Natural killer cell (primary cell): ENCODE results near the gene ELOF1. TPM values are rescaled to one million over a fixed set of nuclear protein-coding genes. Genes with fewer than 3 reads are reported as not detected.
"Not testable (repeated sequence)": the region's sequence is repeated elsewhere in the genome, so short reads cannot be mapped to it uniquely, and the experiment has no call there.

Experiments
- ATAC-seq, 3 donors: fragments of 150-1000 bp in 2 of 3; fragments of 200-7000 bp in 1 of 3; cut with Tn5 transposase; 1 replicate in 1 of 3; 2 replicates in 2 of 3; pipeline ENCODE4 v1.10.0; 2021; ENCODE audit warnings: mild to moderate bottlenecking in 2 of 3, moderate library complexity in 2 of 3
- DNase-seq, 2 donors: peaks; one replicate each; pipeline versions ENCODE4 v3.0.0 to v3.0.0-alpha.2; 2013 to 2021; ENCODE audit warnings: mixed read lengths in 1 of 2
- H3K27ac ChIP-seq: one replicate; pipeline ENCODE4 v1.5.1; 2013; ENCODE audit warnings: mild to moderate bottlenecking, low read length
- H3K27me3 ChIP-seq: one replicate; pipeline ENCODE4 v1.6.1; 2013; ENCODE audit warnings: low read length; ENCODE audit not compliant: control insufficient read depth, insufficient read depth
- H3K36me3 ChIP-seq: one replicate; pipeline ENCODE4 v1.6.1; 2013; ENCODE audit warnings: low read length; ENCODE audit not compliant: control insufficient read depth, insufficient read depth
- H3K4me1 ChIP-seq: one replicate; pipeline ENCODE4 v1.6.1; 2013; ENCODE audit warnings: low read length; ENCODE audit not compliant: control insufficient read depth, insufficient read depth
- H3K4me3 ChIP-seq: one replicate; pipeline ENCODE4 v1.5.1; 2013; ENCODE audit warnings: low read length
- H3K9me3 ChIP-seq: one replicate; pipeline ENCODE4 v1.6.1; 2013; ENCODE audit warnings: low read length; ENCODE audit not compliant: control insufficient read depth, insufficient read depth
- H3K27ac Mint-ChIP-seq, 2 donors: one replicate each; pipeline ENCODE4 v1.8.0; 2022; ENCODE audit warnings: mild to moderate bottlenecking in 2 of 2, mixed read lengths in 2 of 2, moderate library complexity in 1 of 2
- H3K27me3 Mint-ChIP-seq, 2 donors: one replicate each; pipeline ENCODE4 v1.8.0; 2022; ENCODE audit warnings: low read depth in 2 of 2, mixed read lengths in 2 of 2
- H3K36me3 Mint-ChIP-seq: one replicate; pipeline ENCODE4 v1.8.0; 2022; ENCODE audit warnings: mixed read lengths
- H3K4me1 Mint-ChIP-seq, 2 donors: one replicate each; pipeline ENCODE4 v1.8.0; 2022; ENCODE audit warnings: mixed read lengths in 2 of 2
- H3K4me3 Mint-ChIP-seq: one replicate; pipeline ENCODE4 v1.8.0; 2022; ENCODE audit warnings: mild to moderate bottlenecking, moderate library complexity, mixed read lengths
- H3K9me3 Mint-ChIP-seq, 2 donors: one replicate each; pipeline ENCODE4 v1.8.0; 2022; ENCODE audit warnings: mixed read lengths in 2 of 2
- CTCF ChIP-seq: fragments of 200-600 bp; IDR thresholded peaks from one replicate; pipeline ENCODE4 v1.8.0; 2022; ENCODE audit warnings: antibody characterized with exemption
- WGBS: methylation state at CpG from one replicate; pipeline ENCODE4 v1.1.7; 2013; ENCODE audit warnings: missing lambda C conversion rate; ENCODE audit not compliant: insufficient coverage; 5-methylcytosine and 5-hydroxymethylcytosine counted together
- intact Hi-C: fragments of 100-400 bp; cut with micrococcal nuclease; formaldehyde crosslinking; loops from one replicate; pipeline ENCODE4 v1.14.2; 2022
- total RNA-seq, 4 donors: library from RNA; stranded (reverse); fragments of 120-200 nt in 1 of 4; gene quantifications; one replicate each; pipeline versions ENCODE4 v1.2.3 to v1.2.4, GENCODE V29; 2013 to 2022

Gene ELOF1
- total RNA-seq, 3 donors from 2014 or later (not counting 1 experiment from before 2014, with no cell fraction given), result 46.4 to 54.2 (median 50.0) TPM

GRCh38 chr19:11574689-11575088 is 15.7 kb upstream of the ELOF1 start:
- peak overlapping the region; percentile 48 for H3K27ac ChIP-seq
- DNase-seq, result no peak
- no peak for TF ChIP-seq CTCF
- Mint-ChIP-seq H3K9me3 (no peaks in the 10 kb centered on the region), H3K36me3 (no peaks in the 10 kb centered on the region), H3K27me3 (no peaks in the 10 kb centered on the region), H3K27ac (no peak overlapping the region), H3K4me1 (peaks cover 0 to 6% of the 10 kb centered on the region in 2 donors), H3K4me3 (no peak overlapping the region)
- no peaks in the 10 kb centered on the region for H3K9me3 ChIP-seq
- H3K4me1 ChIP-seq, result peaks cover 34% of the 10 kb centered on the region
- intact Hi-C loops, result no loop called here
- WGBS, result 51% methylated on average over 9 of the region's 9 CpGs
- H3K27me3 ChIP-seq, result no peaks in the 10 kb centered on the region
- H3K36me3 ChIP-seq, result no peaks in the 10 kb centered on the region
- peak in 1 of 3 donors; percentile 27 for ATAC-seq
- no peak overlapping the region for H3K4me3 ChIP-seq

DNA sequence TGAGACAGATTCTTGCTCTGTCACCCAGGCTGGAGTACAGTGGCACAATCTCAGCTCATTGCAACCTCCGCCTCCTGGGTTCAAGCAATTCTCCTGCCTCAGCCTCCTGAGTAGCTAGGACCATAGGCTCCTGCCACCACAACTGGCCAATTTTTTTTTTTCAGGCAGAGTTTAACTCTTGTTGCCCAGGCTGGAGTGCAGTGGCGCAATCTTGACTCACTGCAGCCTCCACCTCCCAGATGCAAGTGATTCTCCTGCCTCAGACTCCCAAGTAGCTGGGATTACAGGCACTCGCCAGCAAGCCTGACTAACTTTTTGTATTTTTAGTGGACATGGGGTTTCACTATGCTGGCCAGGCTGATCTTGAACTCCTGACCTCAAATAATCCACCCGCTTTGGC is 14.7 kb upstream of the ELOF1 start:
- peaks cover 29% of the 10 kb centered on the region for H3K4me1 ChIP-seq
- H3K36me3 ChIP-seq, H3K27ac ChIP-seq, H3K27me3 ChIP-seq, H3K36me3 Mint-ChIP-seq, H3K27ac Mint-ChIP-seq, DNase-seq, H3K4me3 Mint-ChIP-seq, H3K27me3 Mint-ChIP-seq, ATAC-seq, H3K4me3 ChIP-seq, H3K4me1 Mint-ChIP-seq, intact Hi-C loops, H3K9me3 ChIP-seq, H3K9me3 Mint-ChIP-seq: not testable (repeated sequence)
- 85% methylated on average over 4 of the region's 4 CpGs for WGBS

DNA sequence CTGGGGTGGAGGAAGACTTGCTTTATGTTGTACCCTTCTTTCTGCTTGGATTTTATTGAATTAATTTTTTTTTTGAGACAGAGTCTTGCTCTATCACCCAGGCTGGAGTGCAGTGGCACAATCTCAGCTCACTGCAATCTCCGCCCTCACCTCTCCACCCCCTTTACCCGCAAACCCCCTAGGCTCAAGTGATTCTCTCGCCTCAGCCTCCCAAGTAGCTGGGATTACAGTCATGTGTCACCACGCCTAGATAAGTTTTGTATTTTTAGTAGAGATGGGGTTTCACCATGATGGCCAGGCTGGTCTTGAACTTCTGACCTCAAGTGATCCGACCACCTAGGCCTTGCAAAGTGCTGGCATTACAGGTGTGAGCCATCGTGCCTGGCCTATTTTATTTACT is 14.3 kb upstream of the ELOF1 start:
- WGBS, result 55% methylated on average over 6 of the region's 6 CpGs
- DNase-seq, ATAC-seq, H3K4me3 ChIP-seq, H3K27ac ChIP-seq, H3K27me3 ChIP-seq, H3K36me3 ChIP-seq, H3K9me3 ChIP-seq, H3K36me3 Mint-ChIP-seq, H3K4me3 Mint-ChIP-seq, intact Hi-C loops, H3K27ac Mint-ChIP-seq, H3K4me1 Mint-ChIP-seq, H3K9me3 Mint-ChIP-seq, H3K27me3 Mint-ChIP-seq: not testable (repeated sequence)
- H3K4me1 ChIP-seq, result peaks cover 30% of the 10 kb centered on the region

DNA sequence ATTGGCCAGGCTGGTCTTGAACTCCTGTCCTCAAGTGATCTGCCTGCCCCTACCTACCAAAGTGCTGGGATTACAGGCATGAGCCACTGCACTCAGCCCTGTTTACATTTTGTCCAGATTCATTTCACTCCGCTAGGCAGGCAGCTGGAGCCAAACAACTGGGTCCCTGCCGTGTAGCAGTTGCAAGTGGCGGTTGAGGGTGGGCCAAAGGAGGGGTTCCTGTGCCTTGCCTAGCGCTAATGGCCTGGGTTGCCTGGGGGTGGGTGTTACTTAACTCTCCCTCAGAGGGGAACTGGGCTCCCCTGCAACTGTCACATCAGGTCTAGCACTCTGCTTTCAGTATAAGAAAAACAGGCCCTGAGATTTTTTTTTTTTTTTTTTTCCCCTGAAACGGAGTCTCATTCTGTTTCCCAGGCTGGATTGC is 11.0 kb upstream of the ELOF1 start:
- Mint-ChIP-seq H3K27ac (no peak overlapping the region), H3K27me3 (no peaks in the 10 kb centered on the region), H3K36me3 (no peaks in the 10 kb centered on the region), H3K4me3 (no peak overlapping the region), H3K9me3 (no peaks in the 10 kb centered on the region), H3K4me1 (peaks cover 7 to 9% of the 10 kb centered on the region in 2 donors)
- no peak for TF ChIP-seq CTCF
- DNase-seq (no peak), ATAC-seq (no peak)
- no peaks in the 10 kb centered on the region for H3K9me3 ChIP-seq
- no peak overlapping the region for H3K4me3 ChIP-seq
- peaks cover 27% of the 10 kb centered on the region for H3K4me1 ChIP-seq
- WGBS, result 70% methylated on average over 5 of the region's 5 CpGs
- no peaks in the 10 kb centered on the region for H3K36me3 ChIP-seq
- H3K27me3 ChIP-seq, result no peaks in the 10 kb centered on the region
- no peak overlapping the region for H3K27ac ChIP-seq
- intact Hi-C loops, result no loop called here
